OCI-LY7 (cell line): ENCODE results near the gene TAF13.

Experiments
- EZH2phosphoT487 ChIP-seq: fragments of 200-600 bp; sonication (generic); IDR thresholded peaks from 2 replicates; pipeline ENCODE4 v1.6.1; 2018; ENCODE audit warnings: low read depth, borderline replicate concordance, mild to moderate bottlenecking, mixed run types, antibody characterized with exemption, low read length, moderate library complexity, mixed read lengths
- TF ChIP-seq, protein P1 (sequence below): fragments of 200-600 bp; sonication (generic); conservative IDR thresholded peaks from 2 replicates; pipeline ENCODE4 v1.5.1; 2014; ENCODE audit warnings: mild to moderate bottlenecking, antibody characterized with exemption, low read length, moderate library complexity, mixed read lengths

DNA sequence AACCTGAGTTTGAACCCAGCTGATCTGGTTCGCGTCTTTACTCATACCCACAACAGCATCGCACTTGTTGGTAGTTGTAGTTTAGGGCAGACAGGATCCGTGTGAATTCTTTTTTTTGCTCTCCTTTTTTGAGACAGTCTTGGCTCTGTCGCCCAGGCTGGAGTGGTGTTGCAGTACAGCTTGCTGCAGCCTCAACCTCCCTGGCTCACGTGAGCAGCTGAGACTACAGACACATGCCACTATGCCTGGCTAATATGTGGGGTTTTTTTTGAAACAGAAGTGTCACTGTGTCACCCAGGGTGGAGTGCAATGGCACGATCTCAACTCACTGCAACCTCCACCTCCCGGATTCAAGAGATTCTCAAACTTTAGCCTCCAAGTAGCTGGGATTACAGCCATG lies 7.9 kb downstream of the TAF13 start:
- TF ChIP-seq, protein P1, sequence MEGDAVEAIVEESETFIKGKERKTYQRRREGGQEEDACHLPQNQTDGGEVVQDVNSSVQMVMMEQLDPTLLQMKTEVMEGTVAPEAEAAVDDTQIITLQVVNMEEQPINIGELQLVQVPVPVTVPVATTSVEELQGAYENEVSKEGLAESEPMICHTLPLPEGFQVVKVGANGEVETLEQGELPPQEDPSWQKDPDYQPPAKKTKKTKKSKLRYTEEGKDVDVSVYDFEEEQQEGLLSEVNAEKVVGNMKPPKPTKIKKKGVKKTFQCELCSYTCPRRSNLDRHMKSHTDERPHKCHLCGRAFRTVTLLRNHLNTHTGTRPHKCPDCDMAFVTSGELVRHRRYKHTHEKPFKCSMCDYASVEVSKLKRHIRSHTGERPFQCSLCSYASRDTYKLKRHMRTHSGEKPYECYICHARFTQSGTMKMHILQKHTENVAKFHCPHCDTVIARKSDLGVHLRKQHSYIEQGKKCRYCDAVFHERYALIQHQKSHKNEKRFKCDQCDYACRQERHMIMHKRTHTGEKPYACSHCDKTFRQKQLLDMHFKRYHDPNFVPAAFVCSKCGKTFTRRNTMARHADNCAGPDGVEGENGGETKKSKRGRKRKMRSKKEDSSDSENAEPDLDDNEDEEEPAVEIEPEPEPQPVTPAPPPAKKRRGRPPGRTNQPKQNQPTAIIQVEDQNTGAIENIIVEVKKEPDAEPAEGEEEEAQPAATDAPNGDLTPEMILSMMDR: no peak
- TF ChIP-seq EZH2phosphoT487: no peak
